HCT116 (cell line): ENCODE data around the gene GLOD5. TPM values are rescaled to one million over a fixed set of nuclear protein-coding genes. Genes with fewer than 3 reads are reported as not detected.

Experiments used
- ATAC-seq: fragments of 200-7000 bp; cut with Tn5 transposase; 2 replicates; pipeline ENCODE4 v1.9.1; 2020; ENCODE audit warnings: mild to moderate bottlenecking, moderate library complexity
- BruUV-seq: library from RNA; stranded (reverse); fragments of 400-500 nt; replicated peaks from 2 replicates; lab custom pipeline; 2021; lab: Mats Ljungman, UMichigan
- CTCF ChIA-PET: fragments of 300-600 bp; sonication (Branson Sonifier 250); formaldehyde crosslinking; loops from one replicate; lab custom pipeline; 2021; ENCODE audit warnings: antibody characterized with exemption; lab: Charles Lee
- POLR2A ChIA-PET: fragments of 300-600, 350-600 bp; sonication (Branson Sonifier 250); formaldehyde crosslinking; loops from one replicate; lab custom pipeline; 2021; ENCODE audit warnings: antibody characterized with exemption; lab: Charles Lee
- RAD21 ChIA-PET, 2 experiments: fragments of 300-600 bp; sonication (Branson Sonifier 250); formaldehyde crosslinking; loops; one replicate each; lab custom pipeline; 2023; ENCODE audit warnings: low total read pairs in 2 of 2; ENCODE audit not compliant: uncharacterized antibody in 2 of 2, unreplicated experiment in 2 of 2, low non-redundant PET in 1 of 2; lab: Charles Lee
- DNase-seq: peaks from one replicate; pipeline ENCODE4 v3.0.0-alpha.2; 2010; ENCODE audit warnings: low read depth, low spot score
- H2AFZ ChIP-seq: fragments of 200-600 bp; shearing (Covaris generic), sonication (generic); 2 replicates; pipeline ENCODE4 v1.6.1; 2017; ENCODE audit warnings: low read depth, mixed run types, mixed read lengths, antibody characterized with exemption, low read length; ENCODE audit not compliant: poor library complexity, severe bottlenecking
- H3K27ac ChIP-seq: 2 replicates; pipeline ENCODE4 v1.5.1; 2012; ENCODE audit warnings: low read depth, low read length
- H3K27me3 ChIP-seq: fragments of 200-600 bp; sonication (generic); 2 replicates; pipeline ENCODE4 v1.6.1; 2016; ENCODE audit warnings: mixed run types, low read length, mixed read lengths; ENCODE audit not compliant: insufficient read depth
- H3K36me3 ChIP-seq, 2 experiments: fragments of 200-500 bp in 1 of 2; fragments of 200-600 bp in 1 of 2; sonication (Bioruptor generic) in 1 of 2; sonication (generic) in 1 of 2; 2 replicates each; pipeline versions ENCODE4 v1.5.1 to v1.6.1; 2014 to 2016; ENCODE audit warnings: low read length in 2 of 2, inconsistent platforms in 1 of 2, mixed read lengths in 1 of 2, mixed run types in 1 of 2; ENCODE audit not compliant: insufficient read depth in 2 of 2, control insufficient read depth in 1 of 2
- H3K4me1 ChIP-seq, 2 experiments: fragments of 200-600 bp in 1 of 2; sonication (generic) in 1 of 2; 2 replicates each; pipeline versions ENCODE4 v1.5.1 to v1.6.1; 2012 to 2017; ENCODE audit warnings: low read length in 2 of 2, inconsistent platforms in 1 of 2, mild to moderate bottlenecking in 1 of 2, mixed read lengths in 1 of 2, mixed run types in 1 of 2, moderate library complexity in 1 of 2; ENCODE audit not compliant: insufficient read depth in 2 of 2, control insufficient read depth in 1 of 2
- H3K4me2 ChIP-seq: fragments of 200-600 bp; sonication (generic); 2 replicates; pipeline ENCODE4 v1.6.1; 2017; ENCODE audit warnings: mixed run types, low read length, mixed read lengths
- H3K4me3 ChIP-seq, 2 experiments: fragments of 200-600 bp in 1 of 2; sonication (generic) in 1 of 2; replicated peaks in 1 of 2; 2 replicates each; pipeline ENCODE4 v1.5.1; 2011 to 2016; ENCODE audit warnings: low read length in 2 of 2, control low read depth in 1 of 2, low read depth in 1 of 2, mild to moderate bottlenecking in 1 of 2, mixed read lengths in 1 of 2, mixed run types in 1 of 2
- H3K79me2 ChIP-seq: fragments of 200-600 bp; sonication (generic); 2 replicates; pipeline ENCODE4 v1.6.1; 2017; ENCODE audit warnings: mild to moderate bottlenecking, mixed run types, low read length, moderate library complexity, mixed read lengths; ENCODE audit not compliant: insufficient read depth
- H3K9ac ChIP-seq: fragments of 200-600 bp; sonication (generic); 2 replicates; pipeline ENCODE4 v1.6.1; 2016; ENCODE audit warnings: low read length, mixed read lengths
- H3K9me2 ChIP-seq: fragments of 200-600 bp; sonication (generic), shearing (Covaris generic); 2 replicates; pipeline ENCODE4 v1.6.1; 2017; ENCODE audit warnings: mixed run types, mild to moderate bottlenecking, moderate library complexity; ENCODE audit not compliant: insufficient read depth
- H3K9me3 ChIP-seq, 2 experiments: fragments of 200-500 bp in 1 of 2; fragments of 200-600 bp in 1 of 2; sonication (Bioruptor generic) in 1 of 2; sonication (generic) in 1 of 2; 2 replicates each; pipeline ENCODE4 v1.6.1; 2014 to 2017; ENCODE audit warnings: low read length in 2 of 2, mixed read lengths in 2 of 2, inconsistent platforms in 1 of 2, low read depth in 1 of 2, mild to moderate bottlenecking in 1 of 2, mixed run types in 1 of 2, moderate library complexity in 1 of 2; ENCODE audit not compliant: control insufficient read depth in 1 of 2, insufficient read depth in 1 of 2
- H4K20me1 ChIP-seq: fragments of 200-600 bp; sonication (generic), shearing (Covaris generic); 2 replicates; pipeline ENCODE4 v1.6.1; 2017; ENCODE audit warnings: mixed run types, mild to moderate bottlenecking, moderate library complexity; ENCODE audit not compliant: insufficient read depth
- ATF3 ChIP-seq: IDR thresholded peaks from 2 replicates; pipeline ENCODE4 v1.6.1; 2012
- CBX3 ChIP-seq: IDR thresholded peaks from 2 replicates; pipeline ENCODE4 v1.6.1; 2012; ENCODE audit warnings: low read depth
- EGR1 ChIP-seq: IDR thresholded peaks from 2 replicates; pipeline ENCODE4 v1.6.1; 2012; ENCODE audit warnings: low read depth
- ELF1 ChIP-seq: IDR thresholded peaks from 2 replicates; pipeline ENCODE4 v1.6.1; 2012; ENCODE audit warnings: low read depth, borderline replicate concordance
- EZH2phosphoT487 ChIP-seq: fragments of 200-600 bp; IDR thresholded peaks from 2 replicates; pipeline ENCODE4 v1.6.1; 2018; ENCODE audit warnings: antibody characterized with exemption, borderline replicate concordance
- JUND ChIP-seq: IDR thresholded peaks from 2 replicates; pipeline ENCODE4 v1.6.1; 2012
- RAD21 ChIP-seq: IDR thresholded peaks from 2 replicates; pipeline ENCODE4 v1.6.1; 2012; ENCODE audit warnings: low read depth, mild to moderate bottlenecking
- REST ChIP-seq: IDR thresholded peaks from 2 replicates; pipeline ENCODE4 v1.6.1; 2012; ENCODE audit warnings: low read depth
- SIN3A ChIP-seq: IDR thresholded peaks from 2 replicates; pipeline ENCODE4 v1.6.1; 2012; ENCODE audit warnings: low read depth
- SP1 ChIP-seq: IDR thresholded peaks from 2 replicates; pipeline ENCODE4 v1.6.1; 2012; ENCODE audit warnings: low read depth
- SRF ChIP-seq: IDR thresholded peaks from 2 replicates; pipeline ENCODE4 v1.6.1; 2012; ENCODE audit warnings: low read depth
- TCF7L2 ChIP-seq: IDR thresholded peaks from 2 replicates; pipeline ENCODE4 v1.7.0; 2011; ENCODE audit warnings: borderline replicate concordance, inconsistent platforms; ENCODE audit not compliant: insufficient read depth, insufficient read length; ENCODE audit errors: extremely low read depth
- YY1 ChIP-seq: IDR thresholded peaks from 2 replicates; pipeline ENCODE4 v1.6.1; 2011; ENCODE audit warnings: low read length, low read depth, moderate library complexity, mild to moderate bottlenecking; ENCODE audit not compliant: insufficient replicate concordance; ENCODE audit errors: extremely low read depth
- ZFX ChIP-seq: fragments of 450-650 bp; IDR thresholded peaks from 2 replicates; pipeline ENCODE4 v1.6.1; 2017
- ZNF274 ChIP-seq: fragments of 200-500 bp; sonication (Bioruptor generic); IDR thresholded peaks from 2 replicates; pipeline ENCODE4 v1.6.1; 2014; ENCODE audit warnings: mild to moderate bottlenecking, low read depth, low read length, inconsistent platforms
- intact Hi-C: fragments of 100-400 bp; cut with micrococcal nuclease; formaldehyde crosslinking; loops from 2 replicates; pipeline ENCODE4 v1.10.0; 2022
- total RNA-seq: library from RNA; stranded (reverse); gene quantifications from one replicate; pipeline ENCODE4 v1.2.1, GENCODE V29; 2021; ENCODE audit not compliant: unreplicated experiment

The GLOD5 gene
- total RNA-seq, 1 experiment from 2014 or later, result not detected

GRCh38 chrX:48720577-48721250 lies 40.8 kb upstream of the GLOD5 start:
- Histone ChIP-seq H3K27ac (no peak overlapping the region), H3K36me3 (no peaks in the 10 kb centered on the region), H2AFZ (no peak overlapping the region), H3K4me3 (no peak overlapping the region), H4K20me1 (no peaks in the 10 kb centered on the region), H3K9me3 (no peaks in the 10 kb centered on the region), H3K27me3 (no peaks in the 10 kb centered on the region), H3K9ac (no peak overlapping the region), H3K9me2 (no peaks in the 10 kb centered on the region), H3K4me2 (no peak overlapping the region), H3K79me2 (no peaks in the 10 kb centered on the region), H3K4me1 (no peaks in the 10 kb centered on the region)
- intact Hi-C loops, result loop anchor here (10.0 kb wide), 1 partner anchor 56 kb away; no protein-coding TSS in a partner anchor
- RAD21 ChIA-PET, result no interaction called here
- no peak for ATAC-seq
- POLR2A ChIA-PET, result no interaction called here
- TF ChIP-seq EGR1 (no peak), RAD21 (no peak), ELF1 (no peak), SP1 (no peak), EZH2phosphoT487 (no peak), CBX3 (no peak), SRF (no peak), ZNF274 (no peak)
- DNase-seq, result no peak
- no TSS peak for BruUV-seq
- CTCF ChIA-PET, result no interaction called here

GRCh38 chrX:48721916-48722315 lies 39.6 kb upstream of the GLOD5 start:
- no peak for ATAC-seq
- H3K4me1 ChIP-seq, result no peaks in the 10 kb centered on the region
- no peaks in the 10 kb centered on the region for H3K9me2 ChIP-seq
- no peak overlapping the region for H3K9ac ChIP-seq
- no peak overlapping the region for H2AFZ ChIP-seq
- H4K20me1 ChIP-seq, result no peaks in the 10 kb centered on the region
- no peaks in the 10 kb centered on the region for H3K36me3 ChIP-seq
- TF ChIP-seq SRF (no peak), ELF1 (no peak), RAD21 (no peak), ATF3 (no peak), ZFX (no peak), SIN3A (no peak), TCF7L2 (no peak), YY1 (no peak), REST (no peak), JUND (no peak)
- no peaks in the 10 kb centered on the region for H3K79me2 ChIP-seq
- H3K9me3 ChIP-seq, result no peaks in the 10 kb centered on the region
- H3K27ac ChIP-seq, result no peak overlapping the region
- no peaks in the 10 kb centered on the region for H3K27me3 ChIP-seq
- POLR2A ChIA-PET, result no interaction called here
- BruUV-seq, result no TSS peak
- H3K4me2 ChIP-seq, result no peak overlapping the region
- no peak for DNase-seq
- CTCF ChIA-PET, result no interaction called here
- RAD21 ChIA-PET, result no interaction called here
- H3K4me3 ChIP-seq, result no peak overlapping the region
- intact Hi-C loops, result loop anchor here (10.0 kb wide), 1 partner anchor 57 kb away; no protein-coding TSS in a partner anchor
